ENCODE data around the gene PPP1R27. TPM values are rescaled to one million over a fixed set of nuclear protein-coding genes. Genes with fewer than 3 reads are reported as not detected.

The PPP1R27 gene
- total RNA-seq, 1 experiment from 2014 or later: not detected

- BruUV-seq (replicated peaks): no TSS peak
- Mint-ChIP-seq H3K27ac (ENCODE audit: low read depth, unreplicated experiment) (no peak overlapping the region), H3K4me3 (ENCODE audit: unreplicated experiment) (no peak overlapping the region), H3K27me3 (ENCODE audit: insufficient read depth, unreplicated experiment) (no peaks in the 10 kb centered on the region), H3K4me1 (ENCODE audit: insufficient read depth, unreplicated experiment) (no peaks in the 10 kb centered on the region), H3K36me3 (ENCODE audit: insufficient read depth, unreplicated experiment) (peaks cover 68% of the 10 kb centered on the region), H3K9me3 (ENCODE audit: unreplicated experiment) (no peaks in the 10 kb centered on the region)
- DNase-seq (ENCODE audit: unreplicated experiment): no peak
- ChIA-PET CTCF (interaction anchor here (0.6 kb wide), 1 partner anchor 12 kb away, joined by 3 read pairs; no protein-coding TSS in a partner anchor), POLR2A (interaction anchor here (0.6 to 1.3 kb wide), 4 partner anchors 10 to 121 kb away, joined by 3 to 6 read pairs (median 3); partner anchors contain the start of gene MCRIP1)
- no peak for TF ChIP-seq CTCF (IDR thresholded peaks at IDR 0.05; ENCODE audit: unreplicated experiment)
- intact Hi-C loops (cut with micrococcal nuclease): no loop called here
Observed at GRCh38 chr17:81843713-81844326, 9.0 kb upstream of the PPP1R27 start.

GRCh38 chr17:81842725-81843504, 8.1 kb upstream of the PPP1R27 start:
- Mint-ChIP-seq H3K36me3 (ENCODE audit: insufficient read depth, unreplicated experiment) (peaks cover 59% of the 10 kb centered on the region), H3K4me3 (ENCODE audit: unreplicated experiment) (no peak overlapping the region), H3K4me1 (ENCODE audit: insufficient read depth, unreplicated experiment) (no peaks in the 10 kb centered on the region), H3K27ac (ENCODE audit: low read depth, unreplicated experiment) (no peak overlapping the region), H3K27me3 (ENCODE audit: insufficient read depth, unreplicated experiment) (no peaks in the 10 kb centered on the region), H3K9me3 (ENCODE audit: unreplicated experiment) (no peaks in the 10 kb centered on the region)
- intact Hi-C loops (cut with micrococcal nuclease): no loop called here
- DNase-seq (ENCODE audit: unreplicated experiment): no peak
- CTCF ChIA-PET: interaction anchor here (0.6 kb wide), 1 partner anchor 13 kb away, joined by 3 read pairs; no protein-coding TSS in a partner anchor
- BruUV-seq (replicated peaks): no TSS peak
- TF ChIP-seq CTCF (IDR thresholded peaks at IDR 0.05; ENCODE audit: unreplicated experiment): no peak
- POLR2A ChIA-PET: interaction anchor here (0.6 to 2.2 kb wide), 8 partner anchors 9 to 120 kb away, joined by 3 to 8 read pairs (median 3); partner anchors contain the start of gene MCRIP1

GRCh38 chr17:81842378-81842724, 7.5 kb upstream of the PPP1R27 start:
- H3K9me3 Mint-ChIP-seq (ENCODE audit: unreplicated experiment): no peaks in the 10 kb centered on the region
- H3K27ac Mint-ChIP-seq (ENCODE audit: low read depth, unreplicated experiment): no peak overlapping the region
- DNase-seq (ENCODE audit: unreplicated experiment): no peak
- H3K27me3 Mint-ChIP-seq (ENCODE audit: insufficient read depth, unreplicated experiment): no peaks in the 10 kb centered on the region
- TF ChIP-seq CTCF (IDR thresholded peaks at IDR 0.05; ENCODE audit: unreplicated experiment): no peak
- no peak overlapping the region for H3K4me3 Mint-ChIP-seq (ENCODE audit: unreplicated experiment)
- BruUV-seq (replicated peaks): no TSS peak
- ChIA-PET CTCF (no interaction called here), POLR2A (interaction anchor here (0.7 to 2.2 kb wide), 5 partner anchors 9 to 120 kb away, joined by 3 to 8 read pairs (median 3); partner anchors contain the start of gene MCRIP1)
- H3K36me3 Mint-ChIP-seq (ENCODE audit: insufficient read depth, unreplicated experiment): peaks cover 53% of the 10 kb centered on the region
- intact Hi-C loops (cut with micrococcal nuclease): no loop called here
- no peaks in the 10 kb centered on the region for H3K4me1 Mint-ChIP-seq (ENCODE audit: insufficient read depth, unreplicated experiment)

- peaks cover 49% of the 10 kb centered on the region for H3K36me3 Mint-ChIP-seq (ENCODE audit: insufficient read depth, unreplicated experiment)
Observed at GRCh38 chr17:81841866-81842265, 7.0 kb upstream of the PPP1R27 start.

More at GRCh38 chr17:81841866-81842265, 7.0 kb upstream of the PPP1R27 start:
- Mint-ChIP-seq H3K4me3 (ENCODE audit: unreplicated experiment) (no peak overlapping the region), H3K27me3 (ENCODE audit: insufficient read depth, unreplicated experiment) (no peaks in the 10 kb centered on the region), H3K4me1 (ENCODE audit: insufficient read depth, unreplicated experiment) (no peaks in the 10 kb centered on the region), H3K27ac (ENCODE audit: low read depth, unreplicated experiment) (no peak overlapping the region), H3K9me3 (ENCODE audit: unreplicated experiment) (no peaks in the 10 kb centered on the region)
- POLR2A ChIA-PET: interaction anchor here (0.6 to 2.2 kb wide), 5 partner anchors 9 to 21 kb away, joined by 3 to 8 read pairs (median 3); partner anchors contain the start of gene MCRIP1
- CTCF ChIA-PET: interaction anchor here (0.6 kb wide), 2 partner anchors 26 to 121 kb away, joined by 3 read pairs; no protein-coding TSS in a partner anchor
- DNase-seq (ENCODE audit: unreplicated experiment): no peak
- intact Hi-C loops (cut with micrococcal nuclease): no loop called here
- TF ChIP-seq CTCF (IDR thresholded peaks at IDR 0.05; ENCODE audit: unreplicated experiment): no peak
- BruUV-seq (replicated peaks): no TSS peak
